Hematopoietic multipotent progenitor cell treated with erythropoietin and hydrocortisone succinate and interleukin-3 and kit ligand, for 17 days (in vitro differentiated cells): ENCODE data around the gene BAHCC1.

Source experiments
- DNase-seq: peaks from one replicate; pipeline ENCODE4 v3.0.0-alpha.2; 2015; ENCODE audit warnings: low spot score

Gene BAHCC1

GRCh38 chr17:81514739-81515529 lies 119.7 kb downstream of the BAHCC1 start:
- DNase-seq, result no peak

GRCh38 chr17:81515530-81516041 lies 120.3 kb downstream of the BAHCC1 start:
- DNase-seq, result no peak
